CD4-positive, CD25-positive, alpha-beta regulatory T cell (primary cell): ENCODE measurements around the gene IFITM5. TPM values are rescaled to one million over a fixed set of nuclear protein-coding genes. Genes with fewer than 3 reads are reported as not detected.

Experiments used
- ATAC-seq, 2 donors: fragments of 150-1000 bp; cut with Tn5 transposase; one replicate each; pipeline ENCODE4 v1.10.0; 2021; ENCODE audit warnings: low read depth in 2 of 2, moderate number of reproducible peaks in 2 of 2, moderate library complexity in 1 of 2
- DNase-seq, 3 donors: peaks; one replicate each; pipeline versions ENCODE4 v3.0.0 to v3.0.0-alpha.2; 2012 to 2022; ENCODE audit warnings: mixed read lengths in 1 of 3
- H3K27ac ChIP-seq: one replicate; pipeline ENCODE4 v1.7.0; 2013; ENCODE audit warnings: mild to moderate bottlenecking, low read length; ENCODE audit not compliant: insufficient read depth, poor library complexity, severe bottlenecking
- H3K27me3 ChIP-seq: one replicate; pipeline ENCODE4 v1.7.0; 2013; ENCODE audit warnings: low read length; ENCODE audit not compliant: control insufficient read depth, insufficient read depth
- H3K36me3 ChIP-seq: one replicate; pipeline ENCODE4 v1.7.0; 2013; ENCODE audit warnings: mild to moderate bottlenecking, low read length, moderate library complexity; ENCODE audit not compliant: control insufficient read depth, insufficient read depth
- H3K4me1 ChIP-seq: 2 replicates; pipeline ENCODE4 v1.7.0; 2013; ENCODE audit warnings: mild to moderate bottlenecking, low read length; ENCODE audit not compliant: insufficient read depth, control insufficient read depth, poor library complexity, severe bottlenecking
- H3K4me3 ChIP-seq: one replicate; pipeline ENCODE4 v1.7.0; 2013; ENCODE audit warnings: low read depth, mild to moderate bottlenecking, low read length, moderate library complexity
- H3K9me3 ChIP-seq, 2 experiments: 1 replicate in 1 of 2; 2 replicates in 1 of 2; pipeline ENCODE4 v1.7.0; 2013; ENCODE audit warnings: low read length in 2 of 2, mild to moderate bottlenecking in 1 of 2, moderate library complexity in 1 of 2; ENCODE audit not compliant: control insufficient read depth in 2 of 2
- H3K27ac Mint-ChIP-seq, 3 donors: one replicate each; pipeline ENCODE4 v1.8.0; 2020 to 2022; ENCODE audit warnings: mild to moderate bottlenecking in 3 of 3, mixed read lengths in 3 of 3, moderate library complexity in 2 of 3
- H3K27me3 Mint-ChIP-seq: one replicate; pipeline ENCODE4 v1.8.0; 2022; ENCODE audit warnings: mild to moderate bottlenecking, mixed read lengths
- H3K36me3 Mint-ChIP-seq: one replicate; pipeline ENCODE4 v1.8.0; 2020; ENCODE audit warnings: mixed read lengths
- H3K4me1 Mint-ChIP-seq, 4 donors: one replicate each; pipeline ENCODE4 v1.8.0; 2020 to 2022; ENCODE audit warnings: mixed read lengths in 4 of 4, mild to moderate bottlenecking in 1 of 4
- H3K4me3 Mint-ChIP-seq, 4 donors: one replicate each; pipeline ENCODE4 v1.8.0; 2020 to 2022; ENCODE audit warnings: mild to moderate bottlenecking in 4 of 4, mixed read lengths in 4 of 4, moderate library complexity in 3 of 4
- H3K9me3 Mint-ChIP-seq, 7 donors: one replicate each; pipeline ENCODE4 v1.8.0; 2020 to 2022; ENCODE audit warnings: mixed read lengths in 7 of 7, mild to moderate bottlenecking in 3 of 7, moderate library complexity in 2 of 7
- polyA plus RNA-seq, 4 donors: library from polyadenylated mRNA; unstranded; fragments of 300-500 nt; fragmentation: Illumina TruSeq; gene quantifications; one replicate each; pipeline ENCODE4 v1.2.3, GENCODE V29; 2021
- total RNA-seq: library from RNA; stranded (reverse); gene quantifications from one replicate; pipeline ENCODE4 v1.2.3, GENCODE V29; 2022

IFITM5 gene
- not detected for total RNA-seq
- polyA plus RNA-seq, result not detected

DNA sequence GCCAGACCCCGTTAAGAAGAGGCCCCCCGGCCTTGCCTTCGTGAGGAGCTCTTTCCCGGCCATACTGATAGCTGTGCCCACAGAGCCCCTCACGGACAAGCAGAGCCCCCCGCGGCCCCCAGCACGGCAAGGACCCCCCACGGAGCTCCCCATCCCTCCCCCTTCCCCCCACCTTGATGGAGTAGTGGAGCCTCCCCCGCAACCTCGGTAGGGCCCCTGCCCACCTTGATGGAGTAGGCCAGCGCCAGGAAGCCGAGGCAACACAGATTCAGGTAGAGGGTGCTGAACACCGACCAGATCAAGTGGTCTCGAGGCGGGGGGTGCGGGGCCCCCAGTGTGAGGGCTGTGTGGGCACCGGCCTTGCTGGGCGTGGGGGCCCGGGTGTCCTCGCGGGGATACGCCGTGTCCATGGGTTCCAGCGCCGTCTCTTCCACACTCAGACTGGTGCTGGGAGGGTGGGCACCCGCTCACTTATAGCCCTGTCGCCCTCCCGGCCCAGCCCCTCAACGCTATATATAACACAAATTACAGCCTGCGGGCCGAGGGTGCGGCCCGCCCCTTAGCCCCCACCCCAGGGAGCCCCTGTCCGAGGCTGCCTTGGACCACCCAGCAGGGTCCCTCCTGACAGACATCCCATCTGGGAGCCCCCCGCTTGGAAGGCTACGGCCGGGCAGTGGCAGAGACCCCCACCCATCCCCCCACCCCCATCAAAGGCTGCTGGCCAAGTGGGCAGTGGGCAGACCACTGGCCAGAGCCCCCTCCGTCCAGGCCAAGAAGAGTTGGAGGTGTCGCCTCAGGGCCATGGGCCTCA, at the start of gene IFITM5:
IFITM5 (minus strand) TSS at position 446 of the 811 bp plus-strand sequence; CDS start at position 410, 36 bp downstream.
- no peak for ATAC-seq
- Histone ChIP-seq H3K9me3 (no peaks in the 10 kb centered on the region), H3K4me3 (no peak within 1 kb of the TSS), H3K4me1 (peaks cover 18% of the 10 kb centered on the region), H3K27ac (no peak within 1 kb of the TSS), H3K27me3 (no peaks in the 10 kb centered on the region), H3K36me3 (no peaks in the 10 kb centered on the region)
- Mint-ChIP-seq H3K27ac (no peak within 1 kb of the TSS), H3K27me3 (peaks cover 14% of the 10 kb centered on the region), H3K36me3 (no peaks in the 10 kb centered on the region), H3K4me3 (peak within 1 kb of the TSS in 1 of 4 donors; percentile 16), H3K9me3 (no peaks in the 10 kb centered on the region), H3K4me1 (peaks cover 6 to 24% (median 14%) of the 10 kb centered on the region in 4 donors)
- DNase-seq, result no peak

DNA sequence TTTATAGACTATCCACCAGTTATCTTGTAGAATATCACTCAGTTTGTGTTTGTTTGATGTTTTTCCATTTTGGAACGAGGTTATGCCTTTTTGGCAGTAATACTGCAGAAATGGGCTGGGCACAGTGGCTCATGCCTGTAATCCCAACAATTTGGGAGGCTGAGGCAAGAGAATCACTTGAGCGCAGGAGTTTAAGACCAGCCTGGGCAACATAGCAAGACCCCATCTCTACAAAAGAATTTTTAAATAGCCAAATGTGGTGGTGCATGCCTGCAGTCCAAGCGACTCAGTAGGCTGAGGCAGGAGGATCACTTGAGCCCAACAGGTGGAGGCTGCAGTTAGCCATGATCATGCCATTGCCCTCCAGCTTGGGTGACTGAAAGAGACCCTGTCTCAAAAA, 47.2 kb upstream of the IFITM5 start:
- H3K36me3 ChIP-seq, result no peaks in the 10 kb centered on the region
- Mint-ChIP-seq H3K27ac (no peak overlapping the region), H3K4me1 (peaks cover 0 to 20% (median 5%) of the 10 kb centered on the region in 4 donors), H3K36me3 (no peaks in the 10 kb centered on the region), H3K4me3 (no peak overlapping the region), H3K27me3 (peaks cover 10% of the 10 kb centered on the region), H3K9me3 (no peaks in the 10 kb centered on the region)
- no peak for ATAC-seq
- no peak overlapping the region for H3K4me3 ChIP-seq
- H3K27ac ChIP-seq, result no peak overlapping the region
- H3K27me3 ChIP-seq, result no peaks in the 10 kb centered on the region
- no peaks in the 10 kb centered on the region for H3K4me1 ChIP-seq
- H3K9me3 ChIP-seq, result no peaks in the 10 kb centered on the region
- DNase-seq, result no peak

DNA sequence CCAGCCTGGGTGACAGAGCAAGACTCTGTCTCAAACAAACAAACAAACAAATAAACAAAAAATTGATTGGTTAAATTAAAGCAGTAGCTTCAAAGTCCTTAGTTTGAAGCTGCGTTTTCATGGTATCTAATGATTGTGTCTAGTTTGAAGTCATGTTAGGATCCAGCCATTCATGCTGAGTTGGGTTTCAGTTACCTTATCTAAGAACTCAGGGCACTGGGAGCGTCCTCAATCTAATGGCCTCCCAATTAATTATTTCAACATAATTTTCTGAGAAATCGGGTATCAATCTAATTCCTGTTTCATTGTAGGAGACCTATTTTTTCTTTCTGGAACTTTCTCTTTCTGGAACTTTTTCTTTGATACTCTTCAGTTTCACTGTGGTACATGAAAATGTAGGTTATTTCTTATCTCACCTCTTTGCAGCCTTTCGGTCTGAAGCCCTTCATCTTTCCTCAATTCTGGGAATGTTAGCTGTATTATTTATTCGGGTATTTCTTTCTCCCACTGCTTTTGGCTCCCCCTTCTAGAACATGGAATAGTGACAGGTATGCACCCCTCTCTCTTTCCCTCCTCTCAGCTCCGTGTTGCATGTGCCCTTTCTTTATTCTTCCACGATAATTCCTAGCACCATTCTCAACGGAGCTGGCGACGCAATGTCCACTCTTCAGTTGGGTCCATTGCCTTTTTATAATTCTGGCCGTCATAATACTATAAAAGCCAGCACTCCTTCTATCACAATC, 45.7 kb upstream of the IFITM5 start:
- no peaks in the 10 kb centered on the region for H3K36me3 ChIP-seq
- H3K27ac Mint-ChIP-seq, result no peak overlapping the region
- ATAC-seq (no peak), DNase-seq (no peak)
- no peaks in the 10 kb centered on the region for H3K9me3 Mint-ChIP-seq
- no peaks in the 10 kb centered on the region for H3K9me3 ChIP-seq
- H3K4me1 ChIP-seq, result no peaks in the 10 kb centered on the region
- H3K4me1 Mint-ChIP-seq, result peaks cover 0 to 10% (median 8%) of the 10 kb centered on the region in 4 donors
- H3K27me3 Mint-ChIP-seq, result peaks cover 10% of the 10 kb centered on the region
- no peak overlapping the region for H3K27ac ChIP-seq
- no peaks in the 10 kb centered on the region for H3K27me3 ChIP-seq
- H3K36me3 Mint-ChIP-seq, result no peaks in the 10 kb centered on the region
- H3K4me3 ChIP-seq, result no peak overlapping the region
- H3K4me3 Mint-ChIP-seq, result no peak overlapping the region

DNA sequence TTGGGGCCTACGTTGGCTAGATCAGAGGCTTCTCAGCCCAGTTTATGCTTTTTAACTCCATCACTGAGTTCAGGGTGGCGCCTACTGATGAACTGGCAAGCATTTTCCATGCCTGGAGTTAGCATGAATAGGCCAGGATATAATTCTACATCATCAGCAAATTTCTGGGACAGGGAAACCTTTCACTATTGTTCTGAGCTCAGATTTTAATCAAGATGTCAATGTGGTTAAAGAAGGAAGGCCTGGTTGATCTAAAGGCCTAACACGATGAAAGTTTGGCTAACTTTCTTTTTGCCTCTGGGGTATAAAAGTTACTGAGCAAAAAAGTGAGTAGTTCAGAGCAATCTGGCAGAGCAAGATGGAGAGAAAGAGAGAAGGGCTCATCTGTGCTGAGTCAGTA, 43.0 kb upstream of the IFITM5 start:
- Histone ChIP-seq H3K4me3 (no peak overlapping the region), H3K9me3 (no peaks in the 10 kb centered on the region), H3K27ac (no peak overlapping the region), H3K4me1 (no peaks in the 10 kb centered on the region), H3K27me3 (no peaks in the 10 kb centered on the region), H3K36me3 (no peaks in the 10 kb centered on the region)
- ATAC-seq (no peak), DNase-seq (no peak)
- Mint-ChIP-seq H3K4me3 (no peak overlapping the region), H3K27ac (peak overlapping the region; percentile 9 to 63 (median 33)), H3K9me3 (no peaks in the 10 kb centered on the region), H3K4me1 (peaks cover 0 to 12% (median 8%) of the 10 kb centered on the region in 4 donors), H3K36me3 (no peaks in the 10 kb centered on the region), H3K27me3 (peaks cover 10% of the 10 kb centered on the region)

DNA sequence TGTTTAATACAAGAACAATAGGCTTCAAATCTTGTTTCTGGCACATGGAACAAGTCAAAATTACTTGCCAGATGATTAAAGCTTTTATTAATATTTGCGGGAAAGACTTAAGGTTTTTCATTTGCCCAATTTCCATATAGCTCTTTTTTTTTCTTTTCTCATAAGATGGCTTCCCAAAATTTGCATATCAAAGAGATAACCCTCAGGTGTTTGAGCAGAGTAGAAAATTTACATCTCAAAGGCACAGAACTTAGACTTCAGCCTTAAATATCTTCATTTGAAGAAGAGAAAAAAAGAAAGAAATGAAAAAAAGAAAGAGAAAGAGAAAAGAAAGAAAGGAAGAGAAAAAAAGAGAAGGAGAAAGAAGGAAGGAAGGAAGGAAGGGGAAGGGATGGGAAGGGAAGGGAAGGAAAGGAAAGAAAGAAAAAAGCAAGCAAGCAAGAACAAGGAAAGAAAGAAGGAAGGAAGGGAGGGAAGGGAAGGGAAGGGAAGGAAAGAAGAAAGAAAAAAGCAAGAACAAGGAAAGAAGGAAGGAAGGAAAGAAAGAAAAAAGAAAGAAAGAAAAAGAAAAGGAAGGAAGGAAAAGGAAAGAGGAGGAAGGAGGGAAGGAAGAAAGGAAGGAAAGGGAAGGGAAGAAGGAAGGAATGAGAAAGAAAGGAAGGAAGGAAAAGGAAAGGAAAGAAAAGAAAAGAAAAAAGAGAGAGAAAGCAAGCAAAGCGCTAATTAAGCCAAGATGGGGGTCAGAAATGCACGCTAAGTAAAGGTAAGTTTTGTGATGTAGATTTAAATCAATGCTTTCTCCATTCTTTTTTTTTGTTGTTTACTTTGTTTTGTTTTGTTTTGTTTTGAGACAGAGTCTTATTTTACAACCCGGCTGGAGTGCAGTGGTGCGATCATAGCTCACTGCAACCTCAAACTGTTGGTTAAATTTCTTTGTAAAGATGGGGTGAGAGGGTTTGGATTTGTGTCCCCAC, 41.5 kb upstream of the IFITM5 start:
- H3K27ac ChIP-seq, result no peak overlapping the region
- H3K27ac Mint-ChIP-seq, result peak overlapping the region in 2 of 3 donors; percentile 26 to 64

DNA sequence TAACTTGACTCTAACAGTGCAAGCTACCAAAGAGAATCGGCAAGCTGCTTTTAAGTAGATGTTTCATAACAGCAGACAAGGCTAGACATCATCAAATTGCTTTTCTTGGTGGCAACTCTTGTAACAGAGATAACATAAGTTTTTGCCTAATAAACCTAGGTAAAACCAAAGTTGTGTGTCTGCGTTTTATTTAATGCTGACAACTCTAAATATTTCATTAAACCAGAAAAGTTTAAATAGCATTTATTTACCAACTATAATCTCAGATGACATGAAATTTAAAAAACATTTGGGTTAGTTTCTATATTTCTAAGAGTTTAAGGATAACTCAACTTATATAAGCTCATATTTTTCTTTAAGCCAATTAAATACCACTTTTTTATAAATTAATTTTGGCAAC, 40.6 kb upstream of the IFITM5 start:
- H3K36me3 Mint-ChIP-seq, result no peaks in the 10 kb centered on the region
- Histone ChIP-seq H3K4me3 (no peak overlapping the region), H3K27ac (no peak overlapping the region), H3K36me3 (no peaks in the 10 kb centered on the region), H3K9me3 (no peaks in the 10 kb centered on the region), H3K4me1 (no peaks in the 10 kb centered on the region), H3K27me3 (no peaks in the 10 kb centered on the region)
- peaks cover 0 to 25% (median 14%) of the 10 kb centered on the region in 4 donors for H3K4me1 Mint-ChIP-seq
- H3K4me3 Mint-ChIP-seq, result no peak overlapping the region
- no peaks in the 10 kb centered on the region for H3K9me3 Mint-ChIP-seq
- ATAC-seq (no peak), DNase-seq (no peak)
- peaks cover 14% of the 10 kb centered on the region for H3K27me3 Mint-ChIP-seq
- H3K27ac Mint-ChIP-seq, result no peak overlapping the region

More for the DNA sequence above, 41.5 kb upstream of the IFITM5 start:
- no peaks in the 10 kb centered on the region for H3K9me3 ChIP-seq
- no peaks in the 10 kb centered on the region for H3K9me3 Mint-ChIP-seq
- peaks cover 0 to 23% (median 14%) of the 10 kb centered on the region in 4 donors for H3K4me1 Mint-ChIP-seq
- H3K36me3 ChIP-seq, result no peaks in the 10 kb centered on the region
- H3K27me3 ChIP-seq, result no peaks in the 10 kb centered on the region
- DNase-seq (no peak), ATAC-seq (no peak)
- no peaks in the 10 kb centered on the region for H3K4me1 ChIP-seq
- H3K36me3 Mint-ChIP-seq, result no peaks in the 10 kb centered on the region
- no peak overlapping the region for H3K4me3 ChIP-seq
- H3K27me3 Mint-ChIP-seq, result peaks cover 14% of the 10 kb centered on the region
- H3K4me3 Mint-ChIP-seq, result no peak overlapping the region

DNA sequence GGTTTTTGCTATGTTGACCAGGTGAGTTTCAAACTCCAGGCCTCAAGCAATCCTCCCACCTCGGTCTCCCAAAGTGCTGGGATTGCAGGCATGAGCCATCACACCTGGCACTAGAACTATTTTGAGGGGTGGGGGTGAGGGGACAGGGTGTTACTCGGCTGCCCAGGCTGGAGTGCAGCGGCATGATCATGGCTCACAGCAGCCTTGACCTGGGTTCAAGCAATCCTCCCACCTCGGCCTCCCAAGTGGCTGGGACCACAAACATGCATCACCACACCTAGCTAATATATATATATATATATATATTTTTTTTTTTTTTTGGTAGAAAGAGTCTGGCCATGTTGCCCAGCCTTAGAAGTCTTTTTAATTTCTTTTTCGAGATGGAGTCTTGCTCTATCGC, 38.4 kb upstream of the IFITM5 start:
- no peaks in the 10 kb centered on the region for H3K9me3 ChIP-seq
- H3K4me1 ChIP-seq, result no peaks in the 10 kb centered on the region
- DNase-seq (no peak), ATAC-seq (no peak)
- Mint-ChIP-seq H3K4me1 (peaks cover 0 to 25% (median 16%) of the 10 kb centered on the region in 4 donors), H3K27me3 (peaks cover 14% of the 10 kb centered on the region), H3K9me3 (no peaks in the 10 kb centered on the region), H3K36me3 (no peaks in the 10 kb centered on the region), H3K27ac (no peak overlapping the region), H3K4me3 (no peak overlapping the region)
- no peaks in the 10 kb centered on the region for H3K27me3 ChIP-seq
- H3K36me3 ChIP-seq, result no peaks in the 10 kb centered on the region
- no peak overlapping the region for H3K4me3 ChIP-seq
- H3K27ac ChIP-seq, result no peak overlapping the region
